ENCODE data around the gene DPH2.

GRCh38 chr1:43993206-43993914, 23.6 kb downstream of the DPH2 start:
- TF ChIP-seq PATZ1 (CRISPR knock-in tag; IDR thresholded peaks at IDR 0.05; ENCODE audit: borderline replicate concordance) = no peak
- no peak for TF ChIP-seq PPARA (CRISPR knock-in tag; IDR thresholded peaks at IDR 0.05; ENCODE audit: borderline replicate concordance)
- no peak for TF ChIP-seq RARB (CRISPR knock-in tag; IDR thresholded peaks at IDR 0.05)
- no peak for TF ChIP-seq ESRRG (CRISPR knock-in tag; IDR thresholded peaks at IDR 0.05)
- TF ChIP-seq GLIS3 (CRISPR knock-in tag; IDR thresholded peaks at IDR 0.05) = no peak
